ENCODE data around the gene LCN2.

LCN2 gene

GRCh38 chr9:128115187-128116103 is 33.8 kb upstream of the LCN2 start:
- DNase-seq = peak; percentile 48

- DNase-seq = peak; percentile 14
Measured at GRCh38 chr9:128116104-128117083, 32.9 kb upstream of the LCN2 start.

GRCh38 chr9:128117613-128118471 is 31.4 kb upstream of the LCN2 start:
- peak; percentile 96 for DNase-seq

- peak; percentile 14 for DNase-seq
Measured at GRCh38 chr9:128118472-128118857, 30.8 kb upstream of the LCN2 start.

GRCh38 chr9:128118971-128119665 is 30.1 kb upstream of the LCN2 start:
- peak; percentile 30 for DNase-seq

- peak; percentile 4 for DNase-seq
Measured at GRCh38 chr9:128120061-128120740, 29.1 kb upstream of the LCN2 start.

- DNase-seq = no peak
Measured at GRCh38 chr9:128120741-128121465, 28.4 kb upstream of the LCN2 start.

GRCh38 chr9:128121466-128121810 is 27.8 kb upstream of the LCN2 start:
- no peak for DNase-seq

GRCh38 chr9:128121924-128122808 is 27.1 kb upstream of the LCN2 start:
- no peak for DNase-seq

- DNase-seq = no peak
Measured at GRCh38 chr9:128122809-128123175, 26.5 kb upstream of the LCN2 start.

- no peak for DNase-seq
Measured at GRCh38 chr9:128123451-128124080, 25.7 kb upstream of the LCN2 start.

- DNase-seq = no peak
Measured at GRCh38 chr9:128124451-128124850, 24.8 kb upstream of the LCN2 start.

- DNase-seq = peak; percentile 65
Measured at GRCh38 chr9:128124873-128125579, 24.2 kb upstream of the LCN2 start.

GRCh38 chr9:128125580-128126354 is 23.5 kb upstream of the LCN2 start:
- DNase-seq = no peak

GRCh38 chr9:128127568-128127989 is 21.7 kb upstream of the LCN2 start, which contains the start of gene PTGES2:
PTGES2 (minus strand) TSS chr9:128127729; CDS start chr9:128127717, 12 bp downstream.
- peak; percentile 87 for DNase-seq

- DNase-seq = peak; percentile 91
Measured at GRCh38 chr9:128127990-128128835, 21.0 kb upstream of the LCN2 start.

Data from femur (tissue), 1 donor.